GM06990 (cell line): ENCODE data around the gene ZC3HAV1.
"Not testable (repeated sequence)": the region's sequence is repeated elsewhere in the genome, so short reads cannot be mapped to it uniquely, and the experiment has no call there.

Experiments
- DNase-seq: peaks from one replicate; pipeline ENCODE4 v3.0.0-alpha.2; 2011; ENCODE audit not compliant: insufficient read length; ENCODE audit errors: extremely low read depth
- H3K27me3 ChIP-seq: replicated peaks from 2 replicates; pipeline ENCODE4 v1.6.0; 2011; ENCODE audit warnings: low read length; ENCODE audit not compliant: control insufficient read depth, insufficient read depth
- H3K36me3 ChIP-seq: 2 replicates; pipeline ENCODE4 v1.5.1; 2011; ENCODE audit warnings: low read length; ENCODE audit not compliant: control insufficient read depth, insufficient read depth
- H3K4me3 ChIP-seq: replicated peaks from 2 replicates; pipeline ENCODE4 v1.5.1; 2011; ENCODE audit warnings: low read depth, mild to moderate bottlenecking, control low read depth, low read length
- TF ChIP-seq, protein P1 (sequence below): IDR thresholded peaks from 2 replicates; pipeline ENCODE4 v1.5.1; 2011; ENCODE audit warnings: low read length, control low read depth, mild to moderate bottlenecking, inconsistent platforms; ENCODE audit not compliant: insufficient read depth, poor library complexity, severe bottlenecking

The ZC3HAV1 gene

GRCh38 chr7:139111811-139112301, 2.3 kb upstream of the ZC3HAV1 start:
- Histone ChIP-seq H3K36me3 (no peaks in the 10 kb centered on the region), H3K4me3 (no peak overlapping the region), H3K27me3 (no peaks in the 10 kb centered on the region)
- TF ChIP-seq, protein P1, sequence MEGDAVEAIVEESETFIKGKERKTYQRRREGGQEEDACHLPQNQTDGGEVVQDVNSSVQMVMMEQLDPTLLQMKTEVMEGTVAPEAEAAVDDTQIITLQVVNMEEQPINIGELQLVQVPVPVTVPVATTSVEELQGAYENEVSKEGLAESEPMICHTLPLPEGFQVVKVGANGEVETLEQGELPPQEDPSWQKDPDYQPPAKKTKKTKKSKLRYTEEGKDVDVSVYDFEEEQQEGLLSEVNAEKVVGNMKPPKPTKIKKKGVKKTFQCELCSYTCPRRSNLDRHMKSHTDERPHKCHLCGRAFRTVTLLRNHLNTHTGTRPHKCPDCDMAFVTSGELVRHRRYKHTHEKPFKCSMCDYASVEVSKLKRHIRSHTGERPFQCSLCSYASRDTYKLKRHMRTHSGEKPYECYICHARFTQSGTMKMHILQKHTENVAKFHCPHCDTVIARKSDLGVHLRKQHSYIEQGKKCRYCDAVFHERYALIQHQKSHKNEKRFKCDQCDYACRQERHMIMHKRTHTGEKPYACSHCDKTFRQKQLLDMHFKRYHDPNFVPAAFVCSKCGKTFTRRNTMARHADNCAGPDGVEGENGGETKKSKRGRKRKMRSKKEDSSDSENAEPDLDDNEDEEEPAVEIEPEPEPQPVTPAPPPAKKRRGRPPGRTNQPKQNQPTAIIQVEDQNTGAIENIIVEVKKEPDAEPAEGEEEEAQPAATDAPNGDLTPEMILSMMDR: no peak
- no peak for DNase-seq

- no peak for DNase-seq
- Histone ChIP-seq H3K4me3 (no peak overlapping the region), H3K36me3 (no peaks in the 10 kb centered on the region), H3K27me3 (no peaks in the 10 kb centered on the region)
- TF ChIP-seq, protein P1: no peak
Observed at GRCh38 chr7:139111147-139111546, 1.6 kb upstream of the ZC3HAV1 start.

DNA sequence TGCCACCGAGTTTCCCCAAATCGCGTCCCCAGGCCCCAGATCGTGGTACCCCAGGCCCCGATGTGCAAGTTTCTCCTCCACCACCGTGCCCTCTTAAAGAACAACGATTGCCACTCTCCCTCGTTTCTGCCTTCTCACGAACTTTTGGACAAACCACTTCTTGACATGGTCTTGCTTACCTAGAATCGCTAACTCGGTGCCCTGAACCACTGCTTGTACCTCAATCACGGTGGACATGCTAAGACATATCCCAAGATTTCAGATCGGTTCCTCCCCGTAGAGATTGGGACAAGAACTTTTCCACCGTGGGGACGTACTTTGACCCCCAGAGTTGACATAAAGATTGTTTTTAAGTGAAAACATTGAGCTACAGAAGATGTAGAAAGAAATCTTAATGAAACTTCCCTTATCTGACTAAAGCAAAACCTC, 477 bp upstream of the ZC3HAV1 start:
- no peaks in the 10 kb centered on the region for H3K27me3 ChIP-seq
- DNase-seq: no peak
- TF ChIP-seq, protein P1: no peak
- H3K36me3 ChIP-seq: no peaks in the 10 kb centered on the region
- H3K4me3 ChIP-seq: peak overlapping the region; percentile 84

DNA sequence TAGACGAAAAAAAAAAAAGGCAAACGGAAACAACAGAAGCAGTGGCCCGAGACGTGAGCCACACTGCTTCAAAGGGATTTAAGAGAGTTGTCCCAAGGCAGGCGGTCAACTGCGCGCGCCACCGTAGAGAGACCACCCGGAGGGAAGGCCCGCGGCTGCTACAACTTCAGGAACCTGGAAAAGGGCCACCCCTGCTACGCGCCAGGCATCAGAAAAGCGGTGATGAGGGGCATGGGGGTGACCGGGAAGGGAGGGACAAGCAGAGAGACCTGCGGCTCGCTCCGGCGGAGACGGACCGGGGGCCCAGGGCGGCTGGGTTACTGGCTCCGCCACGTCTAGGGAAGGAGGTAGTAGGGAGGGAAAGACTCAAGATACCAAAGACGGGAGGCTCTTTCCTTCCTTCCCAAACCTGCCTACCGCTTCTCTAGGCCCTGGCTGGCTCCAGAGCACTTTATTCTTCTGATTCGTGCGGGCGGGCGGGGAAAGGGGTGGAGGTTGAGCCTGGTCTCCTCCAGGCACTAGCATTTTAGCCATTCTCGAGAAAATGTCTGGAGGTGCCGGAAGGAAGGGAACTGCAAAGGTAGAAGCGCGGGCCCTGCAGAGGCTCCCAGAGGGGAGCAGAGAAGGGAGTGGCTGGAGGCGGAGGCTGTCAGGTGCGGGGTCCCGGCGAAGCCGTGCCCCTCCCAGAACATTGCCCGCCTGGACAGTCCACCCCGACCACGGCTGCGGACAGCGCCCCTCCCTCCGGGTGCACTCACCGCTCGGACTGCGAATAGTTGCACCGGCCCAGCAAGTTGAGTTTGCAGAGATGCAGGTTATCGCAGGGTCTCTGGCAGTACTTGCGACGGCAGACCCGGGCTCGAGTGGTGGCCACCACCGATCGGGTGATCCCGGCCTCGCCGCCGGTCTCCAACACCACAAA, 993 bp downstream of the ZC3HAV1 start:
- TF ChIP-seq, protein P1: no peak
- H3K36me3 ChIP-seq: no peaks in the 10 kb centered on the region
- peak overlapping the region; percentile 84 for H3K4me3 ChIP-seq
- no peaks in the 10 kb centered on the region for H3K27me3 ChIP-seq
- DNase-seq: peak; percentile 60

GRCh38 chr7:139106959-139107358, 2.6 kb downstream of the ZC3HAV1 start:
- no peaks in the 10 kb centered on the region for H3K36me3 ChIP-seq
- no peak for DNase-seq
- TF ChIP-seq, protein P1: no peak
- no peaks in the 10 kb centered on the region for H3K27me3 ChIP-seq
- peak overlapping the region; percentile 84 for H3K4me3 ChIP-seq

- not testable (repeated sequence) for H3K27me3 ChIP-seq, DNase-seq, H3K36me3 ChIP-seq
- peak overlapping the region; percentile 84 for H3K4me3 ChIP-seq
Observed at GRCh38 chr7:139106227-139106626, 3.3 kb downstream of the ZC3HAV1 start.
